ENCODE results near the gene CHRDL1. TPM values are rescaled to one million over a fixed set of nuclear protein-coding genes. Genes with fewer than 3 reads are reported as not detected.

CHRDL1 gene
- total RNA-seq, 2 experiments from 2014 or later = not detected

GRCh38 chrX:110706446-110706845, 89.2 kb downstream of the CHRDL1 start:
- H3K27me3 Mint-ChIP-seq = no peaks in the 10 kb centered on the region
- Histone ChIP-seq H3K27me3 (ENCODE audit: control insufficient read depth in 1 of 2, insufficient read depth in 2 of 2, low read length in 2 of 2) (no peaks in the 10 kb centered on the region), H3K27ac (ENCODE audit: low read depth in 1 of 2, low read length in 2 of 2) (no peak overlapping the region), H3K4me3 (ENCODE audit: low read length) (no peak overlapping the region), H3K4me1 (ENCODE audit: insufficient read depth, low read length) (no peaks in the 10 kb centered on the region), H3K36me3 (ENCODE audit: insufficient read depth, low read length) (no peaks in the 10 kb centered on the region), H3K9me3 (ENCODE audit: control insufficient read depth in 1 of 2, insufficient read depth in 1 of 2, low read length in 2 of 2) (no peaks in the 10 kb centered on the region)
- H3K36me3 Mint-ChIP-seq (ENCODE audit: low read depth) = no peaks in the 10 kb centered on the region
- H3K27ac Mint-ChIP-seq = no peak overlapping the region
- no peak overlapping the region for H3K4me3 Mint-ChIP-seq
- H3K4me1 Mint-ChIP-seq (ENCODE audit: low read depth) = no peaks in the 10 kb centered on the region
- intact Hi-C loops (cut with DNase I, micrococcal nuclease) = no loop called here
- ATAC-seq (ENCODE audit: poor library complexity) (no peak), DNase-seq (no peak)
- no peaks in the 10 kb centered on the region for H3K9me3 Mint-ChIP-seq
- TF ChIP-seq, protein P1, sequence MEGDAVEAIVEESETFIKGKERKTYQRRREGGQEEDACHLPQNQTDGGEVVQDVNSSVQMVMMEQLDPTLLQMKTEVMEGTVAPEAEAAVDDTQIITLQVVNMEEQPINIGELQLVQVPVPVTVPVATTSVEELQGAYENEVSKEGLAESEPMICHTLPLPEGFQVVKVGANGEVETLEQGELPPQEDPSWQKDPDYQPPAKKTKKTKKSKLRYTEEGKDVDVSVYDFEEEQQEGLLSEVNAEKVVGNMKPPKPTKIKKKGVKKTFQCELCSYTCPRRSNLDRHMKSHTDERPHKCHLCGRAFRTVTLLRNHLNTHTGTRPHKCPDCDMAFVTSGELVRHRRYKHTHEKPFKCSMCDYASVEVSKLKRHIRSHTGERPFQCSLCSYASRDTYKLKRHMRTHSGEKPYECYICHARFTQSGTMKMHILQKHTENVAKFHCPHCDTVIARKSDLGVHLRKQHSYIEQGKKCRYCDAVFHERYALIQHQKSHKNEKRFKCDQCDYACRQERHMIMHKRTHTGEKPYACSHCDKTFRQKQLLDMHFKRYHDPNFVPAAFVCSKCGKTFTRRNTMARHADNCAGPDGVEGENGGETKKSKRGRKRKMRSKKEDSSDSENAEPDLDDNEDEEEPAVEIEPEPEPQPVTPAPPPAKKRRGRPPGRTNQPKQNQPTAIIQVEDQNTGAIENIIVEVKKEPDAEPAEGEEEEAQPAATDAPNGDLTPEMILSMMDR (IDR thresholded peaks at IDR 0.05) = no peak
- ChIA-PET CTCF (no interaction called here), POLR2A (no interaction called here)

DNA sequence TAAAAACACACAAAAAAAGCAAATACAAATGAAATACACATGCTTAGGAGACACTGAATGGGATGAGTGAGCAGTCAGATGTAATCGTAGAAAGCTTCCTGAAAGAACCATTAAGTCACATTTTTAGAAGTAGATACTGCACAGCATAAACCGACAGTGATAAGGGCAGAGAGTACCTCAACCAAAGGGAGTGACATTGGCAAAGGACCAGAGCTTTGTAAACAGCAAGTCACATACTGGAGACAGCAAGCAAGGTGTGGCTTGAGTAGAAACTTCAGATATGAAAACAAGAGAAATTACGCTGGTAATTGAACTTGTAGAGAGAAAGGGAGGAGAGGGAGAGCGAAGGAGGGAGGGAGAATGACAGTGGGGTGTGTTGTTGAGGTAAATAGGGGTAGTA, 92.0 kb downstream of the CHRDL1 start:
- H3K4me3 Mint-ChIP-seq = no peak overlapping the region

DNA sequence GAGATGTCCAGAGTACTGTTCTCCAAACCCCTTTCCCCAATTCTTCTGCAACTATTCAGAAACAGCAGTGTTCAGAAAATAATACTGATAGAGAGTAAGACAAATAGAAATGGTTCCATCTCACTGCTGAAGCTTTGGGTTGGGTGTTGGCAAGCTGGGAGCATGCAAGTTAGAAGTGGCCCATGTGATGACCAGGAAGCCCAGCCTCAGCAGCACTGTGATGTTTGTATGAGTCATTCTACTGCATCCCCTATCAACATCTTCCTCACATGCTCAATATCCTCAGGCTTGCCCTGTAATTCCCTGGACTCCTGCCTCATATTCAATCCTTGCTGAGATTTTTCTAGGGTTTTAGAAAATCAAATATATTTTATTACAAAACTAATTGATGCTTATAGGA, 96.5 kb downstream of the CHRDL1 start:
- Histone ChIP-seq H3K27me3 (ENCODE audit: control insufficient read depth in 1 of 2, insufficient read depth in 2 of 2, low read length in 2 of 2) (no peaks in the 10 kb centered on the region), H3K27ac (ENCODE audit: low read depth in 1 of 2, low read length in 2 of 2) (no peak overlapping the region), H3K4me1 (ENCODE audit: insufficient read depth, low read length) (no peaks in the 10 kb centered on the region), H3K36me3 (ENCODE audit: insufficient read depth, low read length) (no peaks in the 10 kb centered on the region), H3K9me3 (ENCODE audit: control insufficient read depth in 1 of 2, insufficient read depth in 1 of 2, low read length in 2 of 2) (no peaks in the 10 kb centered on the region), H3K4me3 (ENCODE audit: low read length) (no peak overlapping the region)
- no peaks in the 10 kb centered on the region for H3K9me3 Mint-ChIP-seq
- no peak for DNase-seq
- H3K27me3 Mint-ChIP-seq = no peaks in the 10 kb centered on the region
- intact Hi-C loops (cut with DNase I, micrococcal nuclease) = no loop called here
- ATAC-seq (ENCODE audit: poor library complexity) = no peak
- H3K27ac Mint-ChIP-seq = no peak overlapping the region
- CTCF ChIA-PET = no interaction called here
- no peaks in the 10 kb centered on the region for H3K4me1 Mint-ChIP-seq (ENCODE audit: low read depth)
- TF ChIP-seq, protein P1 (IDR thresholded peaks at IDR 0.05) = no peak
- POLR2A ChIA-PET = no interaction called here
- H3K4me3 Mint-ChIP-seq = no peak overlapping the region
- no peaks in the 10 kb centered on the region for H3K36me3 Mint-ChIP-seq (ENCODE audit: low read depth)

More for the DNA sequence above, 92.0 kb downstream of the CHRDL1 start:
- DNase-seq = no peak
- H3K27ac ChIP-seq (ENCODE audit: low read depth in 1 of 2, low read length in 2 of 2) = no peak overlapping the region
- Mint-ChIP-seq H3K4me1 (ENCODE audit: low read depth) (no peaks in the 10 kb centered on the region), H3K27me3 (no peaks in the 10 kb centered on the region), H3K36me3 (ENCODE audit: low read depth) (no peaks in the 10 kb centered on the region), H3K9me3 (no peaks in the 10 kb centered on the region), H3K27ac (no peak overlapping the region)
- no peak for ATAC-seq (ENCODE audit: poor library complexity)
- ChIA-PET POLR2A (no interaction called here), CTCF (no interaction called here)
- intact Hi-C loops (cut with DNase I, micrococcal nuclease) = no loop called here
- TF ChIP-seq, protein P1 (IDR thresholded peaks at IDR 0.05) = no peak
- no peaks in the 10 kb centered on the region for H3K9me3 ChIP-seq (ENCODE audit: control insufficient read depth in 1 of 2, insufficient read depth in 1 of 2, low read length in 2 of 2)
- no peak overlapping the region for H3K4me3 ChIP-seq (ENCODE audit: low read length)
- no peaks in the 10 kb centered on the region for H3K4me1 ChIP-seq (ENCODE audit: insufficient read depth, low read length)
- H3K27me3 ChIP-seq (ENCODE audit: control insufficient read depth in 1 of 2, insufficient read depth in 2 of 2, low read length in 2 of 2) = no peaks in the 10 kb centered on the region
- no peaks in the 10 kb centered on the region for H3K36me3 ChIP-seq (ENCODE audit: insufficient read depth, low read length)

Measured in CD4-positive, alpha-beta T cell (primary cell).